Mesendoderm (in vitro differentiated cells): Measurements from ENCODE around the gene YDJC.

Source experiments
- DNase-seq: peaks from one replicate; pipeline ENCODE4 v3.0.0; 2013
- H2AK5ac ChIP-seq: 2 replicates; pipeline ENCODE4 v1.6.1; 2013; ENCODE audit warnings: low read length, inconsistent platforms
- H2BK120ac ChIP-seq: 2 replicates; pipeline ENCODE4 v1.6.1; 2013; ENCODE audit warnings: low read depth, mild to moderate bottlenecking, low read length, moderate library complexity, mixed read lengths
- H2BK15ac ChIP-seq: replicated peaks from 2 replicates; pipeline ENCODE4 v1.6.1; 2013; ENCODE audit warnings: low read depth, mild to moderate bottlenecking, moderate library complexity
- H2BK5ac ChIP-seq: 2 replicates; pipeline ENCODE4 v1.6.1; 2013; ENCODE audit warnings: low read length, inconsistent platforms
- H3K18ac ChIP-seq: 2 replicates; pipeline ENCODE4 v1.6.1; 2013; ENCODE audit warnings: mild to moderate bottlenecking, low read length, mixed read lengths
- H3K23ac ChIP-seq: one replicate; pipeline ENCODE4 v1.6.1; 2013; ENCODE audit warnings: low read length
- H3K27ac ChIP-seq: 2 replicates; pipeline ENCODE4 v1.5.1; 2013; ENCODE audit warnings: low read depth, mild to moderate bottlenecking, inconsistent platforms, low read length, moderate library complexity
- H3K27me3 ChIP-seq: 2 replicates; pipeline ENCODE4 v1.6.1; 2013; ENCODE audit warnings: low read length, control low read depth, mild to moderate bottlenecking, inconsistent platforms; ENCODE audit not compliant: insufficient read depth, poor library complexity
- H3K36me3 ChIP-seq: 2 replicates; pipeline ENCODE4 v1.6.1; 2013; ENCODE audit warnings: low read length, inconsistent platforms; ENCODE audit not compliant: control insufficient read depth, insufficient read depth
- H3K4ac ChIP-seq: one replicate; pipeline ENCODE4 v1.6.1; 2013; ENCODE audit warnings: low read depth, mild to moderate bottlenecking, low read length, moderate library complexity
- H3K4me1 ChIP-seq: 2 replicates; pipeline ENCODE4 v1.6.1; 2013; ENCODE audit warnings: low read depth, low read length, inconsistent platforms; ENCODE audit not compliant: control insufficient read depth
- H3K4me2 ChIP-seq: 2 replicates; pipeline ENCODE4 v1.6.1; 2013; ENCODE audit warnings: low read length
- H3K4me3 ChIP-seq: 2 replicates; pipeline ENCODE4 v1.5.1; 2013; ENCODE audit warnings: mild to moderate bottlenecking, low read length
- H3K56ac ChIP-seq: one replicate; pipeline ENCODE4 v1.6.1; 2013; ENCODE audit warnings: low read length
- H3K79me1 ChIP-seq: 2 replicates; pipeline ENCODE4 v1.6.1; 2013; ENCODE audit warnings: low read length, inconsistent platforms
- H3K79me2 ChIP-seq: 2 replicates; pipeline ENCODE4 v1.6.1; 2013; ENCODE audit warnings: mild to moderate bottlenecking, low read length; ENCODE audit not compliant: control insufficient read depth, insufficient read depth
- H3K9ac ChIP-seq: 2 replicates; pipeline ENCODE4 v1.6.1; 2013; ENCODE audit warnings: low read length, inconsistent platforms
- H4K5ac ChIP-seq: one replicate; pipeline ENCODE4 v1.6.1; 2013; ENCODE audit warnings: low read length
- H4K8ac ChIP-seq: one replicate; pipeline ENCODE4 v1.6.1; 2013; ENCODE audit warnings: low read depth, mild to moderate bottlenecking, control low read depth, low read length, moderate library complexity
- WGBS: extraction: QIAGEN DNeasy Blood & Tissue Kit; methylation state at CpG from one replicate; pipeline ENCODE4 v1.1.7; 2013; ENCODE audit warnings: low lambda C conversion rate, missing lambda C conversion rate; ENCODE audit not compliant: insufficient coverage; ENCODE audit errors: extremely low coverage; 5-methylcytosine and 5-hydroxymethylcytosine counted together

The YDJC gene

GRCh38 chr22:21632237-21632895 is 2.5 kb upstream of the YDJC start, which contains the start of gene CCDC116:
CCDC116 (plus strand) TSS chr22:21632760; CDS start chr22:21633182, 422 bp downstream.
- H3K9ac ChIP-seq = no peak within 1 kb of the TSS
- peaks cover 5% of the 10 kb centered on the region for H3K79me2 ChIP-seq
- DNase-seq = peak; percentile 63
- H2AK5ac ChIP-seq = no peak within 1 kb of the TSS
- no peak within 1 kb of the TSS for H3K23ac ChIP-seq
- H2BK120ac ChIP-seq = no peak within 1 kb of the TSS
- no CpG with 5 or more reads among the region's 27 CpGs for WGBS
- no peak within 1 kb of the TSS for H2BK5ac ChIP-seq
- no peak within 1 kb of the TSS for H4K5ac ChIP-seq
- no peaks in the 10 kb centered on the region for H3K4me1 ChIP-seq
- H3K36me3 ChIP-seq = no peaks in the 10 kb centered on the region
- no peak within 1 kb of the TSS for H2BK15ac ChIP-seq
- H3K79me1 ChIP-seq = peaks cover 7% of the 10 kb centered on the region
- no peak within 1 kb of the TSS for H3K4me2 ChIP-seq
- no peaks in the 10 kb centered on the region for H3K27me3 ChIP-seq
- H3K56ac ChIP-seq = no peak within 1 kb of the TSS
- no peak within 1 kb of the TSS for H3K4ac ChIP-seq
- H3K27ac ChIP-seq = no peak within 1 kb of the TSS
- H3K18ac ChIP-seq = no peak within 1 kb of the TSS
- H3K4me3 ChIP-seq = no peak within 1 kb of the TSS
- no peak within 1 kb of the TSS for H4K8ac ChIP-seq

- no peak overlapping the region for H3K18ac ChIP-seq
- no peak overlapping the region for H4K5ac ChIP-seq
- H3K4me1 ChIP-seq = no peaks in the 10 kb centered on the region
- H3K27me3 ChIP-seq = no peaks in the 10 kb centered on the region
- H3K27ac ChIP-seq = no peak overlapping the region
- peaks cover 14% of the 10 kb centered on the region for H3K79me1 ChIP-seq
- peaks cover 5% of the 10 kb centered on the region for H3K79me2 ChIP-seq
- no peak overlapping the region for H2BK15ac ChIP-seq
- no peak overlapping the region for H4K8ac ChIP-seq
- no peaks in the 10 kb centered on the region for H3K36me3 ChIP-seq
- H3K4me3 ChIP-seq = no peak overlapping the region
- H2BK120ac ChIP-seq = no peak overlapping the region
- H2BK5ac ChIP-seq = no peak overlapping the region
- no peak overlapping the region for H2AK5ac ChIP-seq
- H3K4me2 ChIP-seq = no peak overlapping the region
- DNase-seq = no peak
- no peak overlapping the region for H3K4ac ChIP-seq
- no peak overlapping the region for H3K9ac ChIP-seq
- no CpG with 5 or more reads among the region's 4 CpGs for WGBS
- no peak overlapping the region for H3K23ac ChIP-seq
- H3K56ac ChIP-seq = no peak overlapping the region
Measured at GRCh38 chr22:21631025-21631424, 1.2 kb upstream of the YDJC start.

- WGBS = no CpG with 5 or more reads among the region's 74 CpGs
- Histone ChIP-seq H3K4me1 (no peaks in the 10 kb centered on the region), H3K18ac (no peak overlapping the region), H2AK5ac (no peak overlapping the region), H3K23ac (no peak overlapping the region), H3K4me2 (peak overlapping the region; percentile 61), H3K4me3 (peak overlapping the region; percentile 10), H3K9ac (peak overlapping the region; percentile 65), H2BK15ac (no peak overlapping the region), H4K5ac (no peak overlapping the region), H3K27me3 (no peaks in the 10 kb centered on the region), H3K79me1 (peaks cover 17% of the 10 kb centered on the region), H2BK120ac (no peak overlapping the region), H3K36me3 (no peaks in the 10 kb centered on the region), H3K27ac (no peak overlapping the region), H2BK5ac (no peak overlapping the region), H3K56ac (peak overlapping the region; percentile 77), H3K79me2 (peaks cover 5% of the 10 kb centered on the region), H3K4ac (peak overlapping the region; percentile 0), H4K8ac (no peak overlapping the region)
- DNase-seq = no peak
Measured at GRCh38 chr22:21628386-21629254, 1.2 kb downstream of the YDJC start.

- Histone ChIP-seq H2BK15ac (no peak overlapping the region), H3K4me2 (no peak overlapping the region), H2BK120ac (no peak overlapping the region), H4K8ac (no peak overlapping the region), H3K18ac (no peak overlapping the region), H3K27me3 (no peaks in the 10 kb centered on the region), H3K4me1 (no peaks in the 10 kb centered on the region), H2AK5ac (no peak overlapping the region), H3K79me2 (peaks cover 5% of the 10 kb centered on the region), H3K9ac (no peak overlapping the region), H3K27ac (no peak overlapping the region), H4K5ac (no peak overlapping the region), H3K79me1 (peaks cover 17% of the 10 kb centered on the region), H3K23ac (no peak overlapping the region), H3K56ac (peak overlapping the region; percentile 5), H3K4ac (no peak overlapping the region), H3K4me3 (no peak overlapping the region), H2BK5ac (no peak overlapping the region), H3K36me3 (no peaks in the 10 kb centered on the region)
- WGBS = no CpG with 5 or more reads among the region's 11 CpGs
- DNase-seq = no peak
Measured at GRCh38 chr22:21626735-21627469, 2.9 kb downstream of the YDJC start.

- H4K8ac ChIP-seq = no peak overlapping the region
- H3K23ac ChIP-seq = no peak overlapping the region
- H2BK120ac ChIP-seq = no peak overlapping the region
- H3K4me1 ChIP-seq = no peaks in the 10 kb centered on the region
- H4K5ac ChIP-seq = no peak overlapping the region
- H2BK5ac ChIP-seq = no peak overlapping the region
- no peak overlapping the region for H3K4ac ChIP-seq
- H3K56ac ChIP-seq = no peak overlapping the region
- no peak overlapping the region for H3K4me2 ChIP-seq
- no peak overlapping the region for H2AK5ac ChIP-seq
- H2BK15ac ChIP-seq = no peak overlapping the region
- no peaks in the 10 kb centered on the region for H3K27me3 ChIP-seq
- no CpG with 5 or more reads among the region's 4 CpGs for WGBS
- H3K79me1 ChIP-seq = peaks cover 17% of the 10 kb centered on the region
- no peak overlapping the region for H3K9ac ChIP-seq
- no peak overlapping the region for H3K27ac ChIP-seq
- DNase-seq = no peak
- no peak overlapping the region for H3K18ac ChIP-seq
- H3K4me3 ChIP-seq = no peak overlapping the region
- H3K79me2 ChIP-seq = peaks cover 5% of the 10 kb centered on the region
- H3K36me3 ChIP-seq = no peaks in the 10 kb centered on the region
Measured at GRCh38 chr22:21626073-21626734, 3.6 kb downstream of the YDJC start.
